H1 (cell line): Measurements from ENCODE around the gene ACLY. TPM values are rescaled to one million over a fixed set of nuclear protein-coding genes. Genes with fewer than 3 reads are reported as not detected.

Source experiments
- CTCF ChIA-PET: fragments of 300-600 bp; sonication (Branson Sonifier 250); formaldehyde crosslinking; loops from one replicate; lab custom pipeline; 2021; ENCODE audit not compliant: partially characterized antibody; lab: Charles Lee
- POLR2A ChIA-PET: fragments of 300-600 bp; sonication (Branson Sonifier 250); formaldehyde crosslinking; loops from one replicate; lab custom pipeline; 2021; ENCODE audit warnings: inconsistent platforms; ENCODE audit not compliant: partially characterized antibody; lab: Charles Lee
- DNase-seq, 2 experiments: peaks; one replicate each; pipeline versions ENCODE4 v3.0.0 to v3.0.0-alpha.2; 2010 to 2022; ENCODE audit warnings: low spot score in 2 of 2, low read depth in 1 of 2, mixed read lengths in 1 of 2
- FAIRE-seq: peaks from 2 replicates; lab custom pipeline; 2011; peaks lifted over from hg19 to GRCh38; lab: Jason Lieb, UNC
- H2AFZ ChIP-seq: 2 replicates; pipeline ENCODE4 v1.8.1; 2012; ENCODE audit warnings: low read length, inconsistent platforms
- H2AK5ac ChIP-seq: 2 replicates; pipeline ENCODE4 v1.6.1; 2013; ENCODE audit warnings: low read depth, low read length
- H2BK120ac ChIP-seq: replicated peaks from 2 replicates; pipeline ENCODE3; 2013; ENCODE audit warnings: low read depth, low read length, inconsistent platforms
- H2BK12ac ChIP-seq: 2 replicates; pipeline ENCODE4 v1.6.1; 2013; ENCODE audit warnings: low read depth, low read length
- H2BK15ac ChIP-seq: 2 replicates; pipeline ENCODE4 v1.6.1; 2013; ENCODE audit warnings: low read length
- H2BK20ac ChIP-seq: 2 replicates; pipeline ENCODE4 v1.6.1; 2013; ENCODE audit warnings: low read length
- H2BK5ac ChIP-seq: 2 replicates; pipeline ENCODE4 v1.6.1; 2013; ENCODE audit warnings: low read depth, low read length
- H3K14ac ChIP-seq: 2 replicates; pipeline ENCODE4 v1.6.1; 2013; ENCODE audit warnings: inconsistent platforms; ENCODE audit not compliant: insufficient read length
- H3K18ac ChIP-seq: 2 replicates; pipeline ENCODE4 v1.6.1; 2013; ENCODE audit warnings: low read length; ENCODE audit errors: extremely low read depth
- H3K23ac ChIP-seq: 2 replicates; pipeline ENCODE4 v1.6.1; 2013; ENCODE audit warnings: inconsistent platforms; ENCODE audit not compliant: insufficient read length
- H3K23me2 ChIP-seq: 2 replicates; pipeline ENCODE4 v1.6.1; 2013; ENCODE audit warnings: low read depth, low read length
- H3K27ac ChIP-seq: 2 replicates; pipeline ENCODE4 v1.6.1; 2011; ENCODE audit warnings: low read depth, low read length, inconsistent platforms
- H3K27me3 ChIP-seq, 4 experiments: replicated peaks in 1 of 4; 1 replicate in 1 of 4; 2 replicates in 3 of 4; pipeline versions ENCODE4 v1.6.1 to v1.8.1; 2011 to 2013; ENCODE audit warnings: low read length in 3 of 4, mild to moderate bottlenecking in 3 of 4, inconsistent platforms in 2 of 4, mixed read lengths in 2 of 4, moderate library complexity in 1 of 4; ENCODE audit not compliant: control insufficient read depth in 3 of 4, insufficient read depth in 3 of 4; ENCODE audit errors: extremely low read depth in 1 of 4
- H3K36me3 ChIP-seq, 4 experiments: 2 replicates each; pipeline versions ENCODE4 v1.6.1 to v1.8.1; 2011 to 2013; ENCODE audit warnings: mild to moderate bottlenecking in 4 of 4, low read length in 3 of 4, moderate library complexity in 2 of 4, control low read depth in 1 of 4, inconsistent platforms in 1 of 4; ENCODE audit not compliant: insufficient read depth in 4 of 4, control insufficient read depth in 2 of 4
- H3K4ac ChIP-seq: replicated peaks from 2 replicates; pipeline ENCODE3; 2013; ENCODE audit warnings: low read length, low read depth, mixed read lengths, inconsistent platforms; ENCODE audit not compliant: insufficient read length
- H3K4me1 ChIP-seq, 4 experiments: replicated peaks in 1 of 4; 1 replicate in 1 of 4; 2 replicates in 3 of 4; pipeline versions ENCODE4 v1.6.1 to v1.8.1; 2011 to 2013; ENCODE audit warnings: low read length in 3 of 4, inconsistent platforms in 2 of 4, mixed read lengths in 1 of 4; ENCODE audit not compliant: insufficient read depth in 4 of 4, control insufficient read depth in 3 of 4
- H3K4me2 ChIP-seq, 2 experiments: 2 replicates each; pipeline versions ENCODE4 v1.6.1 to v1.8.1; 2011 to 2013; ENCODE audit warnings: low read depth in 2 of 2, low read length in 2 of 2, control low read depth in 1 of 2, inconsistent platforms in 1 of 2, mild to moderate bottlenecking in 1 of 2; ENCODE audit not compliant: insufficient read depth in 1 of 2
- H3K4me3 ChIP-seq, 4 experiments: fragments of 200-600, 300-600 bp in 1 of 4; sonication (generic), shearing (Covaris generic), sonication (Bioruptor Twin) in 1 of 4; 2 replicates each; pipeline versions ENCODE4 v1.5.1 to v1.8.1; 2011 to 2016; ENCODE audit warnings: low read length in 4 of 4, low read depth in 3 of 4, control low read depth in 2 of 4, inconsistent platforms in 2 of 4, mild to moderate bottlenecking in 2 of 4, mixed read lengths in 1 of 4, moderate library complexity in 1 of 4; ENCODE audit not compliant: insufficient read depth in 2 of 4; ENCODE audit errors: extremely low read depth in 1 of 4
- H3K56ac ChIP-seq: replicated peaks from 2 replicates; pipeline ENCODE3; 2013; ENCODE audit warnings: low read depth, mild to moderate bottlenecking, mixed read lengths, low read length, inconsistent platforms; ENCODE audit not compliant: insufficient read length
- H3K79me1 ChIP-seq: 2 replicates; pipeline ENCODE4 v1.6.1; 2013; ENCODE audit warnings: low read depth, low read length, control low read depth
- H3K79me2 ChIP-seq, 2 experiments: 2 replicates each; pipeline versions ENCODE4 v1.6.1 to v1.8.1; 2012 to 2013; ENCODE audit warnings: low read length in 2 of 2, mild to moderate bottlenecking in 2 of 2, inconsistent platforms in 1 of 2; ENCODE audit not compliant: insufficient read depth in 2 of 2, control insufficient read depth in 1 of 2
- H3K9ac ChIP-seq, 4 experiments: replicated peaks in 1 of 4; 1 replicate in 1 of 4; 2 replicates in 3 of 4; pipeline versions ENCODE4 v1.6.1 to v1.8.1; 2011 to 2013; ENCODE audit warnings: low read depth in 3 of 4, low read length in 3 of 4, control low read depth in 2 of 4, mild to moderate bottlenecking in 2 of 4, moderate library complexity in 2 of 4, inconsistent platforms in 1 of 4; ENCODE audit errors: extremely low read depth in 1 of 4
- H3K9me3 ChIP-seq, 2 experiments: 2 replicates each; pipeline versions ENCODE4 v1.6.1 to v1.8.1; 2012 to 2013; ENCODE audit warnings: mild to moderate bottlenecking in 2 of 2, moderate library complexity in 2 of 2, control low read depth in 1 of 2, inconsistent platforms in 1 of 2, low read depth in 1 of 2, low read length in 1 of 2, mixed read lengths in 1 of 2; ENCODE audit not compliant: insufficient read depth in 2 of 2
- H4K20me1 ChIP-seq, 2 experiments: replicated peaks in 1 of 2; 2 replicates each; pipeline versions ENCODE3 to v1.8.1; 2011 to 2013; ENCODE audit warnings: inconsistent platforms in 2 of 2, low read length in 2 of 2, mild to moderate bottlenecking in 1 of 2; ENCODE audit not compliant: insufficient read depth in 2 of 2, control insufficient read depth in 1 of 2
- H4K5ac ChIP-seq: 2 replicates; pipeline ENCODE4 v1.6.1; 2013; ENCODE audit warnings: low read length, low read depth, mixed read lengths, inconsistent platforms; ENCODE audit not compliant: insufficient read length
- H4K8ac ChIP-seq: 2 replicates; pipeline ENCODE4 v1.8.0; 2013; ENCODE audit warnings: mild to moderate bottlenecking, moderate library complexity, low read length, inconsistent platforms; ENCODE audit not compliant: insufficient read depth; ENCODE audit errors: extremely low read depth
- H4K91ac ChIP-seq: replicated peaks from 2 replicates; pipeline ENCODE3; 2013; ENCODE audit warnings: low read length, mixed read lengths, inconsistent platforms; ENCODE audit not compliant: insufficient read length
- CTBP2 ChIP-seq: IDR thresholded peaks from 2 replicates; pipeline ENCODE4 v1.7.0; 2011; ENCODE audit warnings: borderline replicate concordance, mild to moderate bottlenecking, moderate library complexity, mixed read lengths, low read length; ENCODE audit not compliant: insufficient read depth, insufficient read length
- EGR1 ChIP-seq: IDR thresholded peaks from 2 replicates; pipeline ENCODE4 v1.6.1; 2011; ENCODE audit warnings: low read depth, low read length, borderline replicate concordance
- KDM1A ChIP-seq: fragments of 200-600, 300-600 bp; sonication (generic); IDR thresholded peaks from 2 replicates; pipeline ENCODE4 v1.7.1; 2016; ENCODE audit warnings: mild to moderate bottlenecking, low read length, borderline replicate concordance
- MAFK ChIP-seq: IDR thresholded peaks from 2 replicates; pipeline ENCODE4 v1.6.1; 2012; ENCODE audit warnings: low read depth, mild to moderate bottlenecking, improper control_type of control experiment, low read length
- POLR2A ChIP-seq, 2 experiments: IDR thresholded peaks; 1 replicate in 1 of 2; 2 replicates in 1 of 2; pipeline ENCODE4 v1.6.1; 2011; ENCODE audit warnings: low read depth in 2 of 2, low read length in 2 of 2, mild to moderate bottlenecking in 2 of 2; ENCODE audit errors: control extremely low read depth in 1 of 2
- SIX5 ChIP-seq: IDR thresholded peaks from 2 replicates; pipeline ENCODE4 v1.6.1; 2011; ENCODE audit warnings: mild to moderate bottlenecking, low read depth, low read length
- SP1 ChIP-seq: IDR thresholded peaks from 2 replicates; pipeline ENCODE4 v1.6.1; 2011; ENCODE audit warnings: low read depth, low read length
- TEAD4 ChIP-seq: IDR thresholded peaks from 2 replicates; pipeline ENCODE4 v1.6.1; 2012; ENCODE audit warnings: low read depth, low read length, inconsistent platforms, mixed read lengths
- YY1 ChIP-seq: IDR thresholded peaks from 2 replicates; pipeline ENCODE4 v1.6.1; 2011; ENCODE audit warnings: low read depth, mild to moderate bottlenecking, low read length
- WGBS, 2 experiments: shearing (Covaris generic) in 1 of 2; methylation state at CpG; one replicate each; pipeline versions ENCODE4 v1.1.6 to v1.1.7; 2013 to 2015; ENCODE audit warnings: low lambda C conversion rate in 2 of 2, mixed read lengths in 2 of 2, inconsistent platforms in 1 of 2, low coverage in 1 of 2, missing lambda C conversion rate in 1 of 2; ENCODE audit not compliant: insufficient replicate concordance in 2 of 2, insufficient coverage in 1 of 2, insufficient read length in 1 of 2; ENCODE audit errors: extremely low coverage in 1 of 2, missing lambda C conversion rate in 1 of 2; 5-methylcytosine and 5-hydroxymethylcytosine counted together
- polyA plus RNA-seq, 7 experiments: library from polyadenylated mRNA; depleted of rRNA in 3 of 7; stranded (reverse) in 5 of 7; unstranded in 2 of 7; fragments of >200 nt in 5 of 7; fragments of 200-250 nt in 2 of 7; gene quantifications; 1 replicate in 5 of 7; 2 replicates in 1 of 7; 4 replicates in 1 of 7; pipeline versions ENCODE4 v1.2.1 to v1.2.3, GENCODE V29; 2011 to 2013; ENCODE audit warnings: missing spikeins in 2 of 7, mixed read lengths in 2 of 7
- total RNA-seq: library from RNA; stranded (reverse); fragmentation: NEBNext Ultra II Directional; extraction: Animal tissue kit (Norgen Biotek cat#: 25700); gene quantifications from 2 replicates; pipeline ENCODE4 v1.2.1, GENCODE V29; 2021
- TF ChIP-seq, protein P1 (sequence below): IDR thresholded peaks from 2 replicates; pipeline ENCODE4 v1.6.1; 2011; ENCODE audit warnings: low read length, improper control_type of control experiment
- TF ChIP-seq, protein P2 (sequence below): IDR thresholded peaks from 2 replicates; pipeline ENCODE4 v1.6.1; 2012; ENCODE audit warnings: low read length, inconsistent platforms

ACLY gene
- total and polyA plus RNA-seq, 2 of the 8 experiments (the other 6 are each of a cell fraction or from before 2014, with no cell fraction given), result 167 to 393 TPM

DNA sequence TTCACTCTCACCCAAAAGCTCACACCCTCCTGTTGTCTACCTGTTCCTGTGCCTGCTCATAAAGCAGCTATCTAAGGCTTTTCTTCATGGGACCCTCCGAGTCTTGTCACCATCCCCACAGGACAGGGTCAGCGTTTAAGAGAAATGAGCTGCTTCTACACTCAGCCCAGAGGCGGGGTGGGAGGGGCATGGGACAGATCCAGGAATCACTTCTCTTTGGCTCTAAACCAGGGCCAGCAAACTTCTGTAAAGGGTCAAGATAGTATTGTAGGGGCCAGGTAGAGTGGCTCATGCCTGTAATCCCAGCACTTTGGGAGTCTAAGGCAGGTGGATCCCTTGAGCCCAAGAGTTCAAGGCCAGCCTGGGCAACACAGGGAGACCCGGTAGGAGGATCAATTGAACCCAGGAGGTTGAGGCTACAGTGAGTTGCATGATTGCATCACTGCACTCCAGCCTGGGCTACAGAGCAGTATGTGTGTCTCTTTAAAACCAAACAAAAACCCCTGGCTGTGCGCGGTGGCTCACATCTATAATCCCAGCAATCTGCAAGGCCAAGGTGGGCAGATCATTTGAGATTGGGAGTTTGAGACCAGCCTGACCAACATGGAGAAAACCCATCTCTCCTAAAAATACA, 30.3 kb downstream of the ACLY start:
- Histone ChIP-seq H3K4me3 (no peak overlapping the region), H2BK15ac (no peak overlapping the region), H4K20me1 (peaks cover 2 to 13% of the 10 kb centered on the region in 2 experiments), H4K8ac (no peak overlapping the region), H3K4me2 (no peak overlapping the region), H2BK120ac (no peak overlapping the region), H3K9me3 (no peaks in the 10 kb centered on the region), H3K79me1 (no peaks in the 10 kb centered on the region; the same call in 1 of the 2 replicates), H2AK5ac (no peak overlapping the region), H3K18ac (no peak overlapping the region), H3K23ac (no peak overlapping the region), H3K9ac (no peak overlapping the region; a peak in 1 of 7 replicates), H2BK12ac (no peak overlapping the region), H2BK20ac (no peak overlapping the region), H3K27ac (no peak overlapping the region), H2AFZ (no peak overlapping the region), H3K4me1 (no peaks in the 10 kb centered on the region), H3K56ac (no peak overlapping the region), H3K4ac (no peak overlapping the region), H3K23me2 (no peaks in the 10 kb centered on the region), H4K5ac (no peak overlapping the region), H4K91ac (no peak overlapping the region), H3K14ac (no peak overlapping the region), H2BK5ac (no peak overlapping the region), H3K27me3 (no peaks in the 10 kb centered on the region), H3K79me2 (no peaks in the 10 kb centered on the region; a peak in 1 of 4 replicates), H3K36me3 (peaks cover 67 to 95% (median 85%) of the 10 kb centered on the region in 4 experiments)
- no peak for DNase-seq
- CTCF ChIA-PET, result interaction anchor here (0.5 to 2.5 kb wide), 8 partner anchors 9 to 1780 kb away, joined by 3 to 12 read pairs (median 4); partner anchors contain the start of gene P3H4
- POLR2A ChIA-PET, result interaction anchor here (1.0 to 1.3 kb wide), 5 partner anchors 15 to 154 kb away, joined by 3 to 6 read pairs (median 3); partner anchors contain the start of genes ACLY and HAP1
- no peak for FAIRE-seq
- WGBS, 2 experiments, result 95% methylated on average over 6 of the region's 6 CpGs; no CpG with 5 or more reads in 1 of the 2 experiments
- TF ChIP-seq POLR2A (IDR thresholded peaks at IDR 0.05; ENCODE audit: control extremely low read depth in 1 of 2, low read depth in 2 of 2, low read length in 2 of 2) (no peak), CTBP2 (no peak), SIX5 (no peak), TEAD4 (no peak), KDM1A (no peak), MAFK (no peak), SP1 (no peak), YY1 (no peak), EGR1 (no peak)
- TF ChIP-seq, protein P1, sequence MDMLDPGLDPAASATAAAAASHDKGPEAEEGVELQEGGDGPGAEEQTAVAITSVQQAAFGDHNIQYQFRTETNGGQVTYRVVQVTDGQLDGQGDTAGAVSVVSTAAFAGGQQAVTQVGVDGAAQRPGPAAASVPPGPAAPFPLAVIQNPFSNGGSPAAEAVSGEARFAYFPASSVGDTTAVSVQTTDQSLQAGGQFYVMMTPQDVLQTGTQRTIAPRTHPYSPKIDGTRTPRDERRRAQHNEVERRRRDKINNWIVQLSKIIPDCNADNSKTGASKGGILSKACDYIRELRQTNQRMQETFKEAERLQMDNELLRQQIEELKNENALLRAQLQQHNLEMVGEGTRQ, result no peak
- TF ChIP-seq, protein P2, sequence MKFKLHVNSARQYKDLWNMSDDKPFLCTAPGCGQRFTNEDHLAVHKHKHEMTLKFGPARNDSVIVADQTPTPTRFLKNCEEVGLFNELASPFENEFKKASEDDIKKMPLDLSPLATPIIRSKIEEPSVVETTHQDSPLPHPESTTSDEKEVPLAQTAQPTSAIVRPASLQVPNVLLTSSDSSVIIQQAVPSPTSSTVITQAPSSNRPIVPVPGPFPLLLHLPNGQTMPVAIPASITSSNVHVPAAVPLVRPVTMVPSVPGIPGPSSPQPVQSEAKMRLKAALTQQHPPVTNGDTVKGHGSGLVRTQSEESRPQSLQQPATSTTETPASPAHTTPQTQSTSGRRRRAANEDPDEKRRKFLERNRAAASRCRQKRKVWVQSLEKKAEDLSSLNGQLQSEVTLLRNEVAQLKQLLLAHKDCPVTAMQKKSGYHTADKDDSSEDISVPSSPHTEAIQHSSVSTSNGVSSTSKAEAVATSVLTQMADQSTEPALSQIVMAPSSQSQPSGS, result no peak
